Colonic mucosa (tissue), 4 donors: ENCODE measurements around the gene FNBP1. TPM values are rescaled to one million over a fixed set of nuclear protein-coding genes. Genes with fewer than 3 reads are reported as not detected.

ENCODE experiments used
- DNase-seq: peaks from one replicate; pipeline ENCODE4 v3.0.0-alpha.2; 2020
- H3K27ac ChIP-seq: fragments of 200-600 bp; one replicate; pipeline ENCODE4 v1.8.0; 2021
- H3K27me3 ChIP-seq: fragments of 200-600 bp; one replicate; pipeline ENCODE4 v1.8.0; 2021
- H3K36me3 ChIP-seq: fragments of 200-600 bp; one replicate; pipeline ENCODE4 v1.8.0; 2021
- H3K4me1 ChIP-seq: fragments of 200-600 bp; one replicate; pipeline ENCODE4 v1.8.0; 2021; ENCODE audit warnings: mild to moderate bottlenecking
- H3K4me3 ChIP-seq: fragments of 200-600 bp; one replicate; pipeline ENCODE4 v1.8.0; 2021
- H3K9ac ChIP-seq, 2 donors: one replicate each; pipeline ENCODE4 v1.7.0; 2013; ENCODE audit warnings: control low read depth in 2 of 2, low read depth in 2 of 2, low read length in 2 of 2
- H3K9me3 ChIP-seq: fragments of 200-600 bp; one replicate; pipeline ENCODE4 v1.8.0; 2021
- CTCF ChIP-seq: fragments of 200-600 bp; IDR thresholded peaks from one replicate; pipeline ENCODE4 v1.8.0; 2022; ENCODE audit warnings: antibody characterized with exemption, mild to moderate bottlenecking
- intact Hi-C: fragments of 100-400 bp; cut with DNase I; formaldehyde crosslinking; loops from one replicate; pipeline ENCODE4 v1.14.1; 2022
- total RNA-seq, 2 donors: library from RNA; stranded (reverse); fragmentation: NEBNext Ultra II Directional in 1 of 2; extraction: Animal tissue kit (Norgen Biotek cat#: 25700) in 1 of 2; gene quantifications; one replicate each; pipeline ENCODE4 v1.2.1, GENCODE V29; 2021
- donor health status: healthy.
- donor health status: DM: no; HTN: no; CAD: no.
- donor health status: DM: no; HTN: no; CAD: no.

Gene FNBP1
- total RNA-seq, 2 donors from 2014 or later, result 24.7 to 55.5 TPM

- Histone ChIP-seq H3K4me1 (no peaks in the 10 kb centered on the region), H3K27me3 (no peaks in the 10 kb centered on the region), H3K27ac (no peak overlapping the region), H3K36me3 (no peaks in the 10 kb centered on the region), H3K4me3 (no peak overlapping the region), H3K9me3 (no peaks in the 10 kb centered on the region), H3K9ac (no peak overlapping the region)
- no peak for TF ChIP-seq CTCF
- intact Hi-C loops, result no loop called here
- DNase-seq, result no peak
Observed at GRCh38 chr9:129907201-129907600, 135.8 kb downstream of the FNBP1 start.

- TF ChIP-seq CTCF, result no peak
- H3K4me1 ChIP-seq, result no peaks in the 10 kb centered on the region
- DNase-seq, result no peak
- intact Hi-C loops, result no loop called here
- H3K27ac ChIP-seq, result no peak overlapping the region
- no peak overlapping the region for H3K9ac ChIP-seq
- H3K4me3 ChIP-seq, result no peak overlapping the region
- H3K27me3 ChIP-seq, result no peaks in the 10 kb centered on the region
- no peaks in the 10 kb centered on the region for H3K9me3 ChIP-seq
- H3K36me3 ChIP-seq, result no peaks in the 10 kb centered on the region
Observed at GRCh38 chr9:129906298-129906697, 136.7 kb downstream of the FNBP1 start.

- H3K36me3 ChIP-seq, result no peaks in the 10 kb centered on the region
- no peaks in the 10 kb centered on the region for H3K4me1 ChIP-seq
- DNase-seq, result no peak
- intact Hi-C loops, result no loop called here
- H3K4me3 ChIP-seq, result no peak overlapping the region
- no peak overlapping the region for H3K27ac ChIP-seq
- H3K9ac ChIP-seq, result no peak overlapping the region
- no peak for TF ChIP-seq CTCF
- no peaks in the 10 kb centered on the region for H3K9me3 ChIP-seq
- H3K27me3 ChIP-seq, result no peaks in the 10 kb centered on the region
Observed at GRCh38 chr9:129904734-129905133, 138.3 kb downstream of the FNBP1 start.

GRCh38 chr9:129902740-129903134 lies 140.3 kb downstream of the FNBP1 start:
- Histone ChIP-seq H3K4me1 (no peaks in the 10 kb centered on the region), H3K9me3 (no peaks in the 10 kb centered on the region), H3K27me3 (no peaks in the 10 kb centered on the region), H3K36me3 (no peaks in the 10 kb centered on the region), H3K27ac (no peak overlapping the region), H3K9ac (no peak overlapping the region), H3K4me3 (no peak overlapping the region)
- no peak for TF ChIP-seq CTCF
- no peak for DNase-seq
- intact Hi-C loops, result no loop called here

GRCh38 chr9:129901993-129902739 lies 140.8 kb downstream of the FNBP1 start:
- H3K36me3 ChIP-seq, result no peaks in the 10 kb centered on the region
- no peaks in the 10 kb centered on the region for H3K27me3 ChIP-seq
- H3K4me3 ChIP-seq, result no peak overlapping the region
- H3K9ac ChIP-seq, result no peak overlapping the region
- H3K4me1 ChIP-seq, result no peaks in the 10 kb centered on the region
- no peak for TF ChIP-seq CTCF
- DNase-seq, result no peak
- H3K9me3 ChIP-seq, result no peaks in the 10 kb centered on the region
- H3K27ac ChIP-seq, result no peak overlapping the region
- intact Hi-C loops, result no loop called here
